ENCODE measurements around the gene GYG2.
"Not testable (repeated sequence)": the region's sequence is repeated elsewhere in the genome, so short reads cannot be mapped to it uniquely, and the experiment has no call there.

DNA sequence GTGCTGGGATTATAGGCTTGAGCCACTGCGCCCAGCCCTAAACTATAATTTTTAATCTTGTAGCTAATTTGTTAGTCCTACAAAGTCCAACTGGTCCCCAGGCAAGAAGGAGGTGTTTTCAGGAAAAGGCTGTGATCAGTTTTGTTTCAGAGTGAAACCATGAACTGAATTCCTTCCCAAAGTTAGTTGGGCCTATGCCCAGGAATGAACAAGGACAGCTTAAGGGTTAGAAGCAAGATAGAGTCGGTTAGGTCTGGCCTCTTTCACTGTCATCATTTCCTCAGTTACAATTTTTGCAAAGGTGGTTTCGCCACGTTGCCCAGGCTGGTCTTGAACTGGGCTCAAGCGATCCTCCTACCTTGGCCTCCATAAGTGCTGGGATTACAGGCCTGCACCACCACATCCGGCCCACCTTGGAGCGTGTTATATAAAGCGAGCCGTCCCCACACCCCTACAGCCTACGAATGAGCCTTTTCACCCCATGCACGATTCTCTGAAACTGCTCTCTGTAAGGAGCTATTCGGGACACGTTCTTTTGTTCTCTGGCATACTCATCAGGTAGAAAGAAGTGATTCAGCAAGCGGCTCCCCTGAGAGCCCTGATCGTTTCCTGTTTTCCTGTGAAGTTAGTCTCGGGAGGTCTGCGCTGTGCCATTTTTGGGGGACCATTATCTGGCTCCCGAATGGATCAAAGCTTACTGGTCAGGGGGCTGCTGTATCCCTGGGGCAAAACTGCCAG is 24.5 kb upstream of the GYG2 start:
- TF ChIP-seq CTCF (IDR thresholded peaks at IDR 0.05); RCOR1 (IDR thresholded peaks at IDR 0.05; ENCODE audit: low read length); RAD21 (IDR thresholded peaks at IDR 0.05; ENCODE audit: low read length); FOXM1 (IDR thresholded peaks at IDR 0.05; ENCODE audit: low read depth); NRF1 (IDR thresholded peaks at IDR 0.05; ENCODE audit: low read depth, low read length); NFIC (IDR thresholded peaks at IDR 0.05; ENCODE audit: borderline replicate concordance); ZBTB33 (IDR thresholded peaks at IDR 0.05; ENCODE audit: borderline replicate concordance, low read depth); POLR2AphosphoS5 (IDR thresholded peaks at IDR 0.05; ENCODE audit: low read depth, low read length); TAF1 (IDR thresholded peaks at IDR 0.05; ENCODE audit: borderline replicate concordance, low read depth, low read length); TEAD4 (IDR thresholded peaks at IDR 0.05; ENCODE audit: borderline replicate concordance, insufficient read depth); MEF2A (IDR thresholded peaks at IDR 0.05; ENCODE audit: borderline replicate concordance, low read depth); EZH2phosphoT487 (IDR thresholded peaks at IDR 0.05; ENCODE audit: borderline replicate concordance, low read depth); RFX5 (IDR thresholded peaks at IDR 0.05; ENCODE audit: low read length): not testable (repeated sequence)
- TF ChIP-seq, protein P1, sequence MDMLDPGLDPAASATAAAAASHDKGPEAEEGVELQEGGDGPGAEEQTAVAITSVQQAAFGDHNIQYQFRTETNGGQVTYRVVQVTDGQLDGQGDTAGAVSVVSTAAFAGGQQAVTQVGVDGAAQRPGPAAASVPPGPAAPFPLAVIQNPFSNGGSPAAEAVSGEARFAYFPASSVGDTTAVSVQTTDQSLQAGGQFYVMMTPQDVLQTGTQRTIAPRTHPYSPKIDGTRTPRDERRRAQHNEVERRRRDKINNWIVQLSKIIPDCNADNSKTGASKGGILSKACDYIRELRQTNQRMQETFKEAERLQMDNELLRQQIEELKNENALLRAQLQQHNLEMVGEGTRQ (IDR thresholded peaks at IDR 0.05; ENCODE audit: borderline replicate concordance, low read depth, low read length), result not testable (repeated sequence)

Measured in SK-N-SH (cell line).